Astrocyte (in vitro differentiated cells and primary cell): ENCODE results near the gene ISX. TPM values are rescaled to one million over a fixed set of nuclear protein-coding genes. Genes with fewer than 3 reads are reported as not detected.

Experiments used
- DNase-seq: peaks from one replicate; pipeline ENCODE4 v3.0.0-alpha.2; 2010; ENCODE audit warnings: low read depth
- FAIRE-seq: peaks from 2 replicates; lab custom pipeline; 2011; peaks lifted over from hg19 to GRCh38; lab: Jason Lieb, UNC
- H2AFZ ChIP-seq: 2 replicates; pipeline ENCODE4 v1.6.0; 2012; ENCODE audit warnings: low read depth, low read length, inconsistent platforms
- H3K27ac ChIP-seq: 2 replicates; pipeline ENCODE4 v1.5.1; 2011; ENCODE audit warnings: low read depth, low read length, inconsistent platforms
- H3K27me3 ChIP-seq: 2 replicates; pipeline ENCODE4 v1.6.0; 2011; ENCODE audit warnings: low read length, inconsistent platforms; ENCODE audit not compliant: insufficient read depth
- H3K36me3 ChIP-seq: 2 replicates; pipeline ENCODE4 v1.5.1; 2011; ENCODE audit warnings: low read length, inconsistent platforms; ENCODE audit not compliant: insufficient read depth
- H3K4me1 ChIP-seq: 2 replicates; pipeline ENCODE4 v1.5.1; 2011; ENCODE audit warnings: low read length, inconsistent platforms; ENCODE audit not compliant: insufficient read depth
- H3K4me2 ChIP-seq: 2 replicates; pipeline ENCODE4 v1.6.0; 2012; ENCODE audit warnings: low read length, inconsistent platforms
- H3K4me3 ChIP-seq: 2 replicates; pipeline ENCODE4 v1.5.1; 2011; ENCODE audit warnings: low read depth, mild to moderate bottlenecking, low read length, inconsistent platforms; ENCODE audit not compliant: insufficient read depth
- H3K79me2 ChIP-seq: 2 replicates; pipeline ENCODE4 v1.6.0; 2012; ENCODE audit warnings: mild to moderate bottlenecking, low read length, inconsistent platforms; ENCODE audit not compliant: insufficient read depth
- H3K9ac ChIP-seq: 2 replicates; pipeline ENCODE4 v1.6.0; 2012; ENCODE audit warnings: mild to moderate bottlenecking, low read length, inconsistent platforms
- H3K9me3 ChIP-seq: 2 replicates; pipeline ENCODE4 v1.5.1; 2012; ENCODE audit warnings: low read depth, mild to moderate bottlenecking, low read length, inconsistent platforms; ENCODE audit not compliant: insufficient read depth
- H4K20me1 ChIP-seq: 2 replicates; pipeline ENCODE4 v1.6.0; 2012; ENCODE audit warnings: low read length, inconsistent platforms; ENCODE audit not compliant: insufficient read depth
- H3K27ac Mint-ChIP-seq: one replicate; pipeline ENCODE4 v1.8.0; 2021; ENCODE audit warnings: mild to moderate bottlenecking, mixed read lengths; ENCODE audit not compliant: unreplicated experiment
- H3K27me3 Mint-ChIP-seq: one replicate; pipeline ENCODE4 v1.8.0; 2021; ENCODE audit warnings: low read depth, mixed read lengths; ENCODE audit not compliant: unreplicated experiment
- H3K36me3 Mint-ChIP-seq: one replicate; pipeline ENCODE4 v1.8.0; 2021; ENCODE audit warnings: low read depth, mixed read lengths; ENCODE audit not compliant: unreplicated experiment
- H3K4me1 Mint-ChIP-seq: one replicate; pipeline ENCODE4 v1.8.0; 2021; ENCODE audit warnings: low read depth, mixed read lengths; ENCODE audit not compliant: unreplicated experiment
- H3K4me3 Mint-ChIP-seq: one replicate; pipeline ENCODE4 v1.8.0; 2021; ENCODE audit warnings: mild to moderate bottlenecking, moderate library complexity, mixed read lengths; ENCODE audit not compliant: unreplicated experiment
- H3K9me3 Mint-ChIP-seq: one replicate; pipeline ENCODE4 v1.8.0; 2021; ENCODE audit warnings: mild to moderate bottlenecking, mixed read lengths; ENCODE audit not compliant: unreplicated experiment
- CTCF ChIP-seq: IDR thresholded peaks from 2 replicates; pipeline ENCODE4 v1.5.1; 2011; ENCODE audit warnings: low read depth, mild to moderate bottlenecking, inconsistent platforms, low read length, moderate library complexity; ENCODE audit not compliant: insufficient read depth
- EZH2 ChIP-seq: IDR thresholded peaks from 2 replicates; pipeline ENCODE4 v1.6.1; 2012; ENCODE audit warnings: mild to moderate bottlenecking, low read length, inconsistent platforms; ENCODE audit not compliant: insufficient read depth
- total RNA-seq: library from RNA; stranded (reverse); gene quantifications from 2 replicates; pipeline ENCODE4 v1.2.1, GENCODE V29; 2021

ISX gene
- total RNA-seq, 1 donor from 2014 or later: not detected

- Histone ChIP-seq H3K79me2 (no peaks in the 10 kb centered on the region), H3K36me3 (no peaks in the 10 kb centered on the region), H2AFZ (no peak overlapping the region), H3K9ac (no peak overlapping the region), H3K9me3 (no peaks in the 10 kb centered on the region), H3K4me1 (no peaks in the 10 kb centered on the region), H3K4me3 (no peak overlapping the region), H4K20me1 (no peaks in the 10 kb centered on the region), H3K27ac (no peak overlapping the region), H3K4me2 (no peak overlapping the region), H3K27me3 (no peaks in the 10 kb centered on the region)
- Mint-ChIP-seq H3K27me3 (peaks cover 21% of the 10 kb centered on the region), H3K36me3 (no peaks in the 10 kb centered on the region), H3K4me1 (no peaks in the 10 kb centered on the region), H3K9me3 (peaks cover 2% of the 10 kb centered on the region), H3K4me3 (no peak overlapping the region), H3K27ac (no peak overlapping the region)
- TF ChIP-seq CTCF (no peak), EZH2 (no peak)
- FAIRE-seq: no peak
- no peak for DNase-seq
Measured at GRCh38 chr22:35135165-35135564, 69.2 kb downstream of the ISX start.

Other genes starting within 250 kb of the ISX start
- gene HMGXB4, start 191.3 kb downstream of the ISX start, total RNA-seq: 16.7 and 16.8 TPM in 2 replicates
- 27.3 and 29.6 TPM in 2 replicates for gene TOM1, start 233.7 kb downstream of the ISX start, total RNA-seq